NCI-H774 (cell line): ENCODE results near the gene CIDEA.
"Not testable (repeated sequence)": the region's sequence is repeated elsewhere in the genome, so short reads cannot be mapped to it uniquely, and the experiment has no call there.

ENCODE experiments used
- DNase-seq: peaks from one replicate; lab custom pipeline; 2025; lab: John Stamatoyannopoulos, UW

CIDEA gene, protein sequence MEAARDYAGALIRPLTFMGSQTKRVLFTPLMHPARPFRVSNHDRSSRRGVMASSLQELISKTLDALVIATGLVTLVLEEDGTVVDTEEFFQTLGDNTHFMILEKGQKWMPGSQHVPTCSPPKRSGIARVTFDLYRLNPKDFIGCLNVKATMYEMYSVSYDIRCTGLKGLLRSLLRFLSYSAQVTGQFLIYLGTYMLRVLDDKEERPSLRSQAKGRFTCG

DNA sequence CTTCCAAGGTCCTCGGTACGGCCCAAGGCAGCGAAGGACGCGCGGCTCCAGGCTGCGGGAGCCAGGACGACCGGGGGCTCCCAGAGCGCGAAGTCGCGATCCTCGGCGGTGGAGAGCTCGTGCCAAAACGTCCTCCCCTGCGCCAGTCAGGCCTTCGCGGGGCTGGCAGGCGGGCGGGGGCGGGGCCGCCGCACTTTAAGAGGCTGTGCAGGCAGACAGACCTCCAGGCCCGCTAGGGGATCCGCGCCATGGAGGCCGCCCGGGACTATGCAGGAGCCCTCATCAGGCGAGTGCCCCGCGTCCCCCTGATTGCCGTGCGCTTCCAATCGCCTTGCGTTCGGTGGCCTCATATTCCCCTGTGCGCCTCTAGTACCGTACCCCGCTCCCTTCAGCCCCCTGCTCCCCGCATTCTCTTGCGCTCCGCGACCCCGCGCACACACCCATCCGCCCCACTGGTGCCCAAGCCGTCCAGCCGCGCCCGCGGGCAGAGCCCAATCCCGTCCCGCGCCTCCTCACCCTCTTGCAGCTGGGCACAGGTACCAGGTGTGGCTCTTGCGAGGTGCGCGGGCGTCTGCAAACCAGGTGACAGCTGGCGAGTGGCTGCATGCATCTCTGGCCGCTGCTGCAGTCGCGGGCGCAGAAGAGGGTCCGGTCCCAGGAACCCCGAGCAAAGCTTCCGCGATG is at the start of gene CIDEA:
Gene CIDEA, plus strand, starts transcription at position 226 of the 684 bp plus-strand sequence. Its CDS starts 23 bp downstream, at position 249.
- DNase-seq: no peak

DNA sequence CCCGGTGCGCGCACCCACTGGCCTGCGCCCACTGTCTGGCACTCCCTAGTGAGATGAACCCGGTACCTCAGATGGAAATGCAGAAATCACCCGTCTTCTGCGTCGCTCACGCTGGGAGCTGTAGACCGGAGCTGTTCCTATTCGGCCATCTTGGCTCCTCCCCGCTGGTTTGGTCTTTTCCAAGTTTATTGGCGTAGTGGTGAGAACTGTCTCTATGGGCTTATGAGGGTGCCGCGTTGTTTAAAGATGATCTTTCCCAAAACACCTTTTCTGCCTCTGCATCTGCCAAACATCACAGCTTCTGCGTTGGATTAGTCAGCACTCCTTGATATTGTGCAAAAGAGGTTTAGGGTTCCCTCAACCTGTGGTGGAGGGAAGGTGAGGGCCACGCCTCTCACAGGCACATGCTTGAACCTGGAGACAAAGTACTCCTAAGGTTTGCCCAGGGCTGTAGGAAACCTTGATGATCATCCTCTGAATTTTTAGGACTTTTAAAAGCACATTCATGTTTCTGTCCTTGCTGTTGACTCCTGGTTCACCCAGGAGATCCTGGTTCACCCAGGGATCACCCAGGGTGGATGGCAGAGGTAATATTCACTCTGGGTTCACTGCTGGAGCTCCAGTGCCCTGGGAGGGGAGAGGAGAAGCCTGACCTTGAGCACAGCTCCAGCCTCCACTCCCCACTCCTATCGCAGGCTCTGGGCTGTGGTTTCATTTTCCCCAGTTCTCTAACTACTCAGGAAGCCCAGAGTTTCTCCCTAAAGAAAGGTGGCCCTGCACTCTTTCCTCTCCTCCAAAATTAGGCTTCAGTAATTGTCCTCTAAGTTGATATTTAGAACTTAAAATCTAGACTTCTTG is 45.6 kb upstream of the CIDEA start:
- DNase-seq: not testable (repeated sequence)

DNA sequence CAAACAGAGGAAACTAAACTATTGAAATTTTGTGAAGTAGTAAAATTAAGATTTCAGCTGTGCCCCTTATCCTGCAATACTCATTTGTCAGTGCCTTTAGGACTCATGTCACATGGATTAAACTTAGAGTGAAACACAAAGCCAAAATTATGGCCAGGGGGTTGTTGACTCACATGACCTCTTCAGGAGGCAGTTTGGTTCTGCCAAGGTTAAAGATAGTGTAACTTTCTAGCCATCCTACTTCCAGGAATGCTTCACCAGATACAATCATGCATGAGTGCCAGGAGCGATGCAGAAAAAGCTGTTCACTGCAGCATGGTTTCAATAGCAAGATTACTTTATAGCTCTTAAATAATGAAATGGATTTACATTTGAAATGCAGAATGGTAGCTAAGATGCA is 41.9 kb upstream of the CIDEA start:
- DNase-seq: not testable (repeated sequence)

DNA sequence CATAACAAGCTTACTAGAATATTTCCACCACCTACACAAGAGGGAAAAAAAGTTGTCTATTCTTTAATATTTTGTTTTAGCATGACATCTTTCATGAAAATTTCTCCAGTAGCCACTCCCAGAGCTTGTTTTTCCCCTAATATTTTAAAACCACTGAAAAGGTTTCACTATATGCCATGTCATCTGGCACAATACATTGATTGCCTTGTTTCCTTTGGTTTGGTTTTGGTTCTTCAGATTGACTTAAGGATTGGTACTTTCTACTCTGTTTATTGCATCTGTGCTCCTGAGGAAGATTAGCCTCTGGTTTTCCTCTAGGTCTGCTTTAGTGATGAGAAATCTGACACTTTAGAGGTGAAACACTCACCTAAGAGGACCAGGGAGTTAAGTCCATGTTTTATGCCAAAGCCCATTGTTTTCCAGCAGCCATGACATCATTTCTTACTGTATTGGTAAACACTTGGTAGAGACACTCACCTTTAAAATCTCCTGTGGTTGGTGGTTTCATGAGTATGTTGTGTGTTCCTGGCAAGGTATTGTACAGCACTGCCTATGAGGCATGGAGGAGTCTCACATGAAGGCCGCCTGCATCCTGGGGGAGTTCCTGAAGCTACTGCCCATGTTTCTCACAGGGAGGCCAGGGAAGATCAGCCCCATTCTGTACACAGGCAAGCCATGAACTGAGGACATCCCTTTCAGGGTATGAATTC is 39.7 kb upstream of the CIDEA start:
- DNase-seq: not testable (repeated sequence)

DNA sequence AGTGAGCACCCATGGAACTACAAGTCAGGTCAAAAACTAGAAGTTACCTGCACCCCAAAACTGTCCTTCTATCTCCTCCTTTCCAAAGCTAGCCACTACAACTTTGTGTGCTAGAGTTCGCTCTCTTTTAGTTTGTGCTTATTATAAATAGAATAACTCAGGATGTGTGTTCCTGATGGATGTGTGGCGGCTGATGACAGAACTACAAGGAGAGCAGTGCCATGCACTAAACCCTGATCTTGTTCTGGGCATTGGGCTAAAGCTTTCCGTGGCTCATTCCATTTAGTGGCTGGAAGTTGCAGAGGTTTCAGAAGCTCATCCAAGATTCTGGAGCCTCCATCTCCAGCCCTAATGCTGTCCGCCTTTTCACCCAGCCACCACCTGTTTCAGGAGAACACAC is 37.7 kb upstream of the CIDEA start:
- not testable (repeated sequence) for DNase-seq

DNA sequence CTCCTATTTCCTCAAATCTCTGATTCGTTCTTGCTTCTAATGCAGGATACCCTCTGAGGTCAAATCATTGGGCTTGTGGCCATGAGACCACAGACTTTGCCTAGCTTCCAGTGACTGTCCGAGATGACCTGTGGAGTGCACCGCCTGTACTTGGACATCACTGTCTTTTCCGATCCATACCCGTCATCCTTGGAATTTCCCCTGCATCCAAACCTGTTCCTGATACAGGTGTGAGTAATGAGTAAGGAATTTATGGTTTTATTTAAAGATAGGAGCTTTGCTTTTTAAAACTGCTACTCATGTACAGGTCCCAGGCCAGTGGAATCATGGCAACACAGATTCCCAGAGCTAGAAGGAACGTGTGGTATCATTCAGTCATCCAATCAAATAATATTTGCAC is 35.6 kb upstream of the CIDEA start:
- DNase-seq: not testable (repeated sequence)

DNA sequence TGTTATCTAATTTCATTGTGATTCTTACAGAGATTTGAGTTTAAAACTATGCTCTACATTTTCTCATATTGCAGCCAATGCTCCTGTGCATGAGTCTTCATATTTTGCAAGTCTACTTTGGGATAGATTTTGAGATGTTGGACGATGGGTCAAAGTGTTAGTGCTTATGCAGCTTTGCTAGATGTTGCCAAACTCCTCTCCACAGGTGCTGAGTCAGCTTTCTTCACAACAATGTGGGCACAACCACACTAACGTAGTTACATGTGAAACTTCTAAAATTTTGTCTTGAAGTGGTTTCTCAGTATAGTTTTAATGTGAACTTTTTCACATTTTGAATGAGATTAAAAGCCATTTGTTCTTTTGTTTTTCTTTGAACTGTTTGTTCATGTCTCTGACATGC is 32.1 kb upstream of the CIDEA start:
- DNase-seq: not testable (repeated sequence)

DNA sequence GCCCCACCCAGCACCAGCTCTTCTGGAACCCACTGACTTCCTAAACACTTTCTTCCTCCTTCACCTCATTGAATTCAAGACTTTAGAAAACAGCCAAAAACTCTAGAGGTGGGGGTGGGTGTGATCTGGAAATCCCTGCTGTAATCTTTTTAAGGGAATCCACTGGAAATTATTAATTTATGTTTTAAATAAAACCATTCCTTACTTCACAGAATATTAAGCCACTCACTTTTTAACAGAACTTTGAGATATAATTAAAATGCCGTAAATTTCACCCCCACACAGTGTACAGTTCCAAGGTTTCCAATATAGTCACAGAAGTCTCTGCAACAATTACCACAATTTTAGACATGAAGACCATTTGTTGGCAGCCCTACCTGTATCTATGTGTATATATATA is 30.8 kb upstream of the CIDEA start:
- not testable (repeated sequence) for DNase-seq

DNA sequence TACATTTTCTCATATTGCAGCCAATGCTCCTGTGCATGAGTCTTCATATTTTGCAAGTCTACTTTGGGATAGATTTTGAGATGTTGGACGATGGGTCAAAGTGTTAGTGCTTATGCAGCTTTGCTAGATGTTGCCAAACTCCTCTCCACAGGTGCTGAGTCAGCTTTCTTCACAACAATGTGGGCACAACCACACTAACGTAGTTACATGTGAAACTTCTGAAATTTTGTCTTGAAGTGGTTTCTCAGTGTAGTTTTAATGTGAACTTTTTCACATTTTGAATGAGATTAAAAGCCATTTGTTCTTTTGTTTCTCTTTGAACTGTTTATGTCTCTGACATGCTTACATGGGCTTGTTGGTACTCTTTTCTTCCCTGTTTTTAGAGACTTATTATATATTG is 27.4 kb upstream of the CIDEA start:
- not testable (repeated sequence) for DNase-seq

DNA sequence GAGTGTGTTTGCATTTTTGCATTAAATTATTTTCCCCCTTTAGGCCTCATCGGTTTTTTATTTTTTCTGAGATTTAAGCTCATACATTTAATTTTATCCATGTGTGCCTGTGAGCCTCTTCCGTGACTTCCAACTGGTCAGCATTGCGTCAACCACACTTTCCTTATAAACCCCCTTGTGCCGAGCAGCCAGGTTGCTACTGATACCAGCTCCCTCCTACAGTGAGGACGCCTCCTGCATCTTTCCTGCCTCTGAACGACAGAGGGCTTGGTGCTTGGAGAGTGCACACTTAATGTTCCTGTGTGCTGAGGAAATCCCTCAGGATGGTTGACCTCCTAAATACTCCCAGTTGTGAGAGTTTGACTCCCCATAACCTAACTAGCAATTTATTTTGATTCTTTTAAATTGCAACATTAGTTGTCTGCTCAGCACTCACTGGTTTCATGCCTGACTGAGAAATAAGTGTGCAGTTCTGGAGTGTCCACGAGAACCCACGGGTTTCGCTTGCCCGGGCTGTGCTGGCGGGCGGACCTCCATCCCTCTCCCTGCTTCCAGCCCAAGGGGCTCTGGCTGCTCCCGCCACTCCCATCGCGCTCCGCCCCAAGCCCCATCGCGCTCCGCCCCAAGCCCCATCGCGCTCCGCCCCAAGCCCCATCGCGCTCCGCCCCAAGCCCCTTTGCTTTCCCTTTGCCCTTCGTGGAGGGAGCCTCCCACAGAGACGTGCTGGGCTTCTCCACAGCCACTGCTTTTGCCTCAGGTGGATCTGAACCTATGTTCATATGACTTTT is 26.6 kb upstream of the CIDEA start:
- DNase-seq: not testable (repeated sequence)

DNA sequence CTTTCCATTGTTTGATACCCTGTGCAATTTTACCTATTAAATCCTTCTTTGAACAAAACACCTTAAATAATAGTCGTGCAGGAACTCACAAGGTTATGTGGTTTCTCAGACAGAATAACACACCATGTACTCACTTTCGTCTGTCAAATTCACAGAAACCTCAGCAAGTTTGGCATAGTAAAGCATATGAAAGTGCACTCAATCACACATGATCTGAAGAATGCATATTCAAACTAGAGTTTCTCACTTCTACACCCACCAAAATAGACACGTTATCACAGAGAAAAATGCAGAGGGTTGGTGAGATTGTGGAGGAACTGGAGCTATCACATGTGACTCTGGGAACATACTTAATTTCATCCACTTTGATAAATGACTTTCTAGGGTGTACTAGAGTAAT is 25.9 kb upstream of the CIDEA start:
- DNase-seq: not testable (repeated sequence)

DNA sequence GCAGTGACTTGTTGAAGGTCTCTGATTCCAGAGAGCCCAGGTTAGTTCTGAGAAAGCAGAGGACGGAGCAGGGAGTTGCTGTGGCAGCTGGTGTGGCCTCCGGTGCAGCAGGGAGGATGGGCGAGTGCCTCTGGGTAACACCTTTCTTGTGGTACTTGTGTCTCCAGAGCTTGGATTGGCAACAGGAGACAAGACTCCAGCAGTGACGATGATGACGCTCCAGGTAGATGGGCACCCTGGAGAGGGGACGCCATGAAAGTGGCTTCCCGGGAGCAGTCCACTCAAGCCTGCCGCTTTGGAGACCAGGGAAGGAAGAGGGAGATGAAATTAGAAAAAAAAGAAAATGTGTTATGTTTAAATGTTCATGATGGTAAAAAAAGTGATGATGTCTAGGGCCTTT is 23.6 kb upstream of the CIDEA start:
- DNase-seq: not testable (repeated sequence)

DNA sequence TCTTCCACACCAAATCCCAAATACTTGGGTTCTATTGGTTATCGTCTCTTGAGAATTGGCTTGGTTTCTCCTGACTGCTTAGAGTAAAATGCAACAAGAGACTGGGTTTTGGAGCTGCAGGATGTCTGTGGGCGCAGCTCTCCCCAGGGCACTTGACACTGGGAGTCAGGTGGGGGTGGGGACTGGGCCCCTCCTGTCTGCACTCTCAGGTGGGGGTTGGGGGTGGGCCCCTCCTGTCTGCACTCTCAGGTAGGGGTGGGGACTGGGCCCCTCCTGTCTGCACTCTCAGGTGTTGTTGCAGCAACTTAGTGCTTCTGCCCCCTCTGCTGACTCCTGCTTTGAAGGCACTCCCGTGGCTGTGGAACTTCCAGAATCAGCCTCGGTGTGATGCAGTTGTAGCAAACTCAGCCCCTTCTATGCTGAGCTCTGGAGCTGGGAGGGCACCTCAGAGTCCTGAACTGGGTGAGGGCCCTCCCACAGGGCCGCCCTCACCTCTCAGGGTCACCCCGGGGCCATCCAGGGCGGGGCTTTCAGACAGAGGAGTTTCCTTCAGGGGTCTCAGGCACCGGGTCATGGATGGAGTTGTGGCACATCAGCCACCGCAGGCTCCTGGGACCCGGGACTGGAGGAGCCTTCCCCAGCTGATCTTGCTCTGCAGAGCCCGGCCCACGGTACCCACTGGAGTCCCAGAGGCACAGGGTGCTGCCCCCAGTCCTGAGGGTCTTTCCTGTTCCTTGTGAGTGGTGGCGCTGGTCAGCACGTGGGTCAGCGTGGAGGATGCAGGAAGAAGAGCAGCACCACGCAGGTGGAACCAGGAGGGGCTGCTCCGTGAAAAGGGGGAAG is 22.9 kb upstream of the CIDEA start:
- no peak for DNase-seq

DNA sequence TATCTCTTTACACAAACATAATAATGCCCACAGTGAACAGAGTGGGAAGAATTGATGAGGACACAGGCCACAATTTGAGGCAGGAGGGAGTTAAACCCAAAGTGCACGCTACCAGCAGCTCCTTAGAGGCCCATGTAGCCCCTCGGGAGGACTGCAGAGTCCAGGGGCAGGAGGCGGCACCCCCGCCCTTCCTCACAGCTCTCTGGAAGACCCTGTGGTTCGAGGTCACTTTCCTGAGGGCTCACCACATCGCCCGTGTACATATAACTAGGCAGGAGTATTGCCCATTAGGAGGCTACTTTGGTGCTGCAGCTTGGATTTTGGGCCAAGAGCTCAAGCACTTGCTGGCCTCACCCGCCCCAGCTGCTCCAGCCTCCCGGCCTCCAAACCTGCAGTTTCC is 22.2 kb upstream of the CIDEA start:
- no peak for DNase-seq

DNA sequence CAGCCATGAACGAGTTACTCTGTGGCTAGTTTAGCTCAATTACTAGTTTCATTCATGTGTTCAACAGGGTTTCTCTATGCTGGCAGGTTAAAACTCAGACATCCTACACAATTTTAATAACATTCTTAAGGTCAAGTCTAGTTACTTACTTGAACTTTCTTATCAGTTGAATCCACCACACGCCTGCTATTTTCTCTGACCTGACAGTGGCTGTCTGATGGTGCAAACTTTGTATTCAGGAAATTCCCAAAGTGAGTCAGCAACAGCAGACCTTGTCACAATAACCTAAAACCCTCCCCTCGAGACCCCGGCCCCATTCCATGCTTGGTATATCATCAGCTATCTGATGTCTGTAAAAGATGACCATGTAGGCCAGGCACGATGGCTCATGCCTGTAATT is 20.8 kb upstream of the CIDEA start:
- DNase-seq: no peak

DNA sequence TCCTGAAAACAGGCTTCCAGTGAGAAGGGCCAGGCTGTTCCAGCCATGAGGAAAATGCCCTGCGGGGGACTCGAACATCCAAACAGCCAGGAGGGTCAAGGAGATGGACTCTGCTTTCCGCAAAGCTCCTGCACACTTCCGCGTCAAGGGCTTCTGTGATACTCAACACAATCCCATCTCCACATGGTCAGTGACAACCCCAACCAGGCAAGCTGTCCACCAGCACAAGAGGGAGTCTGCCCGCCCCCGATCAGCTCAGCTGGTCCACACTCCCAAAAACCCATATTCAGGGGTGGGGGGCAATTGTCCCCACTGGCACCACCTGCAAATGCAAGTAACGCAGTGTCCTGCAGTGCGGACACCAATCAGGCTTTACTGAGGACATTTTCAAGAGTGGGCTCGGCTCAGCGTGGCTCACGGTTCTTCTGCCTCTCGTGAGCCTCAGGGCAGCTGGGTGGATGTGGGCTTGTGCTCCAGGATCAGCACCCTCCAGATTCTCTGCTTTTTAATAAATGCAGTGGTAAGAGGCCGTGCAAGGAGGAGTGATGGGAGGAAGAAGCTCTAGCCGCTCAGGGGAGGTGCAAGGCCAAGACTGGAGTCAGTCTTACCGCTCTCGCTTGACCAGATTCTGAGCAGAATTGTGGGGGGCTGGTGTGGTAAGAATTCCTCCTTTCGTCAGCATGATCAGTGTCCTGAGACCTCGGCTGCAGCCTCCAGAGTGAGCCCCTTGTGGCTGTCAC is 19.5 kb upstream of the CIDEA start:
- no peak for DNase-seq

DNA sequence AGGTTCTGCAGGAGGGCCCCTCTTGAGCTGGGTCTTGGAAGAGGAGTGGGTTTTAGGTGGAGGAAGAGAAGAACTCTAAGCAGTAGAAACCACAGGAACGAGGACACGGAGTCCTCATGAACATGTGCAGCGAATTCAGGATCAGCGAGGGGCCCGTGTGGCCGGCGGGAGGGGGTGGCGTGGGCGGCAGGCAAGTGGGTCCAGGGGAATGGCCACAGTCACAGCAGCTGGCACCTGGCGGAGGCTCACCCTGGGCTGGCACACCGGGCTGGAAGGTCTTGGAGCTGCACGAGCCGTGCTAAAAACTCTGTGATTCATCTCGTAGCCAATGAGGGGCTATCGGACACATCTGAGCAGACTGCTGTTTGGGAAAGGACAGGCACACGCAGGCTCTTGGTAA is 18.0 kb upstream of the CIDEA start:
- no peak for DNase-seq

DNA sequence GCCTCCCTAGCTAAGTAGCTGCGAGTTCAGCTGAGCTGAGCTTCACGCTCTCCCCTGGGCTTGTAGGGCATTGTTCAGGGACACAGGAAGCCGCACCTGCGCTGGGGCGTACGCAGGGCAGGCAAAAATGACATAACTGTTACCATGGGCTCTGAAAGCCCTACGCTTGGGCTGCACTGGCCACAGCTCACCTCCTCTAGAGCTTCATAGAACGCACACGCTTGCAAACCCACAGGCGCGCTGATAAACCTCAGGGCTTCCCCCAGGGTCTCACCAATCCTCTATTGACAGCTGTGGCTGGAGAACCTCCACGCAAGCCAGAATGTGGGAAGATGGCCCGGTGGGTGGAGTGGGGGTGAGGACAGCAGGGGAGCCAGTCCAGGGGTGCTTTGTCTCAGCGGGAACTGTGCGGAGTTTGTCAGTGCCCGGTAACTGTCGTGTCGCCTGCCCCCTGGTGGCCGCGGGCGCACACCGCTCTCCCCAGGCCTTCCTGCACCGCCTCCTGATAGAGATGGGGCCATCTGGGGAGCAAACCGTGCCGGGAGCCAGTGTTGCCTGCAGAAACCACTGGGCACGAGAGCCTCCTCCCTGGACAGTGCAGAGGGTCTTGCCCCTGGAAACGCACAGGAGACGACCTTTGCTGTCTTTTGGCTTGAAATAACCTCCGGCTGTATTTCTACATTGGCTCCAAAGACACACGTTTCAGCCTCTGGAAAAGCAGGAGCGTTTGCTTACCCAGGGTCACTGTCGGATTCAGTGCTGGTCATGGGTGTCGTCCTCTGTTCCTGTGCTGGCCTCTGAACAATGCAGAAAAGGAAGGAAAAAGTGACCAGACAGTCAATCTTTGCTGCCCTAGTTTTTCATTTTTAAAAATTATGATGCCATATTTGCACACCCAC is 17.0 kb upstream of the CIDEA start:
- DNase-seq: peak; percentile 66

DNA sequence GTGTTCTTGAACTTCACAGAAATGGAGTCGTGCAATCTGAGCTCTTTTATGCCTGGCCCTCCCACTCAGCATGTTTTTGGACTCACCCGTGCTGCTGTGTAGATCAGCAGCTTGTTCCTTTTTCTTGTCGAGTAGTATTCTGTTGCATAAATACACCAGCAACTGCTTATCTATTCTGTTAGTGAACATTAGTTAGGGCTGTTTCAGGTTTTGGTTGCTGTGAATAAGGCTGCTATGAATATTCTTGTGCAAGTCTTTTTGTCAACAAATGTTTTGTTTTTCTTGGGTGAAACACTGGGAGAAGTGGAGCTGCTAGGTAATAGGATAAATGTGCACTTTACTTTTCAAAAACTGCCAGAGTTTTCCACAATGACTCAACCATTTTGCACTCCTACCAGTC is 15.3 kb upstream of the CIDEA start:
- DNase-seq: no peak
